ENCODE results near the gene PIM2. TPM values are rescaled to one million over a fixed set of nuclear protein-coding genes. Genes with fewer than 3 reads are reported as not detected.

PIM2 gene
- polyA plus RNA-seq, 4 donors = 5.8 to 9.2 (median 6.7) TPM

DNA sequence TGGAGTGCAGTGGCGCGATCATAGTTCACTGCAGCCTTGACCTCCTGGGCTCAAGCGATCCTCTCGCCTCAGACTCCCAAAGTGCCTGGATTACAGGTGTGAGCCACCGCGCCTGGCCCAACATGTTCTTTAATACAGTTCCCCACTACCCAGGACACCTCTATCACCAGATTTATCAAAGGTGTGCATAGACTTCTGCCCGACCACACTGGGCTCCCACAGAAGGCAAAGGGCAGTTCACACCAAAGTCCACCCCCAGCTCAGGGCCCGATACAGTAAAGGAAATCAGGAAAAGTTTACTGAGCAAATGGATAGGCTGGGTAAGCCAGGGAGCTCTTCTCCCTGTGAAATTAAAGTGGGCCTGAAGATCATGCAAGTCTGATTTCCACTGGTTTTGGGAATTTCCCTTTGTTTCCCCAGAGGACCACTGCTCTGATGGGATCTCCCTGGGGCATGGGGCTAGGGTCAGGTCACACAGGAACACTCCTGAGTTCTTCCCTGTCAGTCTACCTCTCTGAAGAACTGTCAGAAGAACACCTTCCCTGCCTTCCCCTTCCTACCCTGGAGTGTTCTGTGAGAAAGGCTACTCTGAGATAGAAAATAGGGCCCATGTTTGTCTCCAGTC, 17.7 kb upstream of the PIM2 start:
- no peak for DNase-seq (ENCODE audit: low read depth in 4 of 4, low spot score in 3 of 4)

DNA sequence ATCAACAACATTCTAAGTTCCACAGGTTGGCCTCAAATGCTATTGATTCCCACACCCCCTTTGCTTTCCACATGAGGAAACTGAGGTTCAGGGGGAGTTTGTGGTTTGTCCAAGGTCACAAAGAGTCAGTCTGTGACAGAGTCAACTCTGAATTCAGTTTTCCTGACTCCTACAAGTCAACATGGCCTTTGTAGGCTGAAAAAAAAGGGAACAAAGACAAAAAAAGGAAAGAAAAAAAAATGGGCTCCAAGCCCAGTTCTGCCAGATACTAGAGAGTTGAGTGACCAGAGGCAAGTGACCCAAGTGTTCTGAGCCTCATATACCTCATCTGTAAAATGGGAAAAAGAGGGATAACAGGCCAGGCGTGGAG, 16.5 kb upstream of the PIM2 start:
- DNase-seq (ENCODE audit: low read depth in 4 of 4, low spot score in 3 of 4) = no peak

DNA sequence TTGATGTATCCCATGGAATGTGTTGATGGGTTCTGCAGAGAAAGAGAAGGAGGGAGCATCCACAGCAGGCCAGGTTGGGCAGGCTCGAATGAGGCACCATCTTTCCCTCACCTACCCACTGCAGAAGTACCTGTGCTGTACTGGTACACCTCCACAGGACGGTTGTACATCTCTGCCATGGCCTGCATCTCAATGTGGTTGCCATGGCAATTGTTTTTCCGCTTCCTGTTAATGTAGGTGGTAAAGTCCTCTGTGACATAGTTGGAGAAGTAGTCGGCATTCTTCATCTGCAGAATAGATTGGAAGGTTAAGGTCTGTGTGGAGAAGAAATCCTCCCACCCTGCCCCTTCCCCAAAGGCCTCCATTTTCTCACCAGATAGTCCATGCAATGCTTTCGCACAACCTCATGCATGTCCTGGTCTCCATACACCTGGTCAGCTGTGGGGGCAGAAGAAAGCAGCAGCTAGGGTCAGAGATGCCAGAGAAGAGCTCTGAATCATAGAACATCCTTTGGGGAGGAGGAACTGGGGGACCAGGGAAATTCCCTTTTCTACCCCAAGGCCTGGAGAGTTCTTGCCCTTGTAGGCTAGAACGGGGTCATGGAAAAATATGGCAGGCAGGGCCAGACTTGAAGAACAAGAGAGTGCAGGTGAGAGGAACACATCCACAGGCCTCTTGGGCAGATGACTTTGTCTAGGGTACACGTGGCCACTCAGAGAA, 15.9 kb upstream of the PIM2 start:
- no peak for DNase-seq (ENCODE audit: low read depth in 4 of 4, low spot score in 3 of 4)

DNA sequence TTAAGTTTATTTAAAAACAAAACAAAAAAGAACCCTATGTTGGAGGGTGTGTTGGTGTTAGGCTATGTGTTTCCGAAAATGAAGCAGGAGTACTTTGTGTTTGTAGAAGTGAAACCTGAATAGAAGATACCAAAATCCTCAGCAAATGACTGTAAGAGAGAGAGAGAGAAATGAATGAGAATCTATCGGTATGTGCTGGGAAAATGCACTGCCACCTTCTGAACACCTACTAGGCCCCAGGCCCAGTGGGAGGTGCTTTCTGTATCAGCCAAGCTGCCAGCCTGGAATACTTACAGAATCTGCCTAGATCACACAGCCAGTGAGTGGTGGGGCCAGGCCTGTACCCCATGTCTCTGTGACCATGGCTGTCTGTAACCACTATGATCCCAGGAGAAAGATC, 14.9 kb upstream of the PIM2 start:
- DNase-seq (ENCODE audit: low read depth in 4 of 4, low spot score in 3 of 4) = no peak

DNA sequence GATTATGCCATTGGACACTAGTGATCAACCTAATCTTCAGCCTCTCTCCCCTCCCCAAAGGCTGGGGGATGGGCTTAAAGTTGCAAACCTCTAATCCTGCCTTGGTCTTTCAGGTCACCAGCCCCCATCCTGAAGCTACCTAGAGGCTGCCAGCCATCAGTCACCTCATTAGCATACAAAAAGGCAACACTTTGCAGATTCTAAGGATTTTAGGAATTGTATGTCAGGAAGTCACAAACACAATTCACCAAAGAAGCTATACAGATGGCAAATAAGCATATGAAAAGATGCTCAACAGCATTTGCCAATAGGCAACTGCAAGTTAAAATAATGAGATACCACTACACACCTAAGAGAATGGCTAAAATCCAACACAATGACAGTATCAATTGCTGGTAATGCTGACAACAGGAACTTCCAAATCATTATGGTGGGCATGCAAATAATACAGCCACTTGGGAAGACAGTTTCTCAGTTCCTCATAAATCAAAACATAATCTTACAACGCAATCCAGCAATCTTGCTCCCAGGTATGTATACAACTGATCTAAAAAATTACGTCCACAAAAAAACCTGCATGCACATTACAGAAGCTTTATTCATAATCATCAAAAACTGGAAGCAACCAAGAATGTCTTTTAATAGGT, 9.0 kb upstream of the PIM2 start:
- no peak for DNase-seq (ENCODE audit: low read depth in 4 of 4, low spot score in 3 of 4)

DNA sequence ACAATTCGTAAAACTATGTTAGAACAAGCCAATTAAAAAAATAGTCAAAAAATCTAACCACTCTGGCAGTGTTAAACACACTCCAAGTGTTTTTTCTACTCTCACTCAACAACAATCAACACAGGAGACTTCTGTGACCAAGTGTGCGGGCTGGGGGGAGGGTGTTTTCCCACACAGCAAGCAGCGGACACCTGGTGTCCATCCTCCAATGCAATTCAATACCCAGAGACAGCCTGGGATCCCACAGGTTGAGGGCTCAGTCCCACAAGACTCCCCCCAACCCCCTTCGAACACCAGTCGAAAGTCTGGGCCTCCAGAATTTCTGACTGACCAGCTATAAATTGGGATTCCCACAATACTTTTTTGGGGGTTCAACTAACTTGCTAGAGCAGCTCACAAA, 8.3 kb upstream of the PIM2 start:
- no peak for DNase-seq (ENCODE audit: low read depth in 4 of 4, low spot score in 3 of 4)

DNA sequence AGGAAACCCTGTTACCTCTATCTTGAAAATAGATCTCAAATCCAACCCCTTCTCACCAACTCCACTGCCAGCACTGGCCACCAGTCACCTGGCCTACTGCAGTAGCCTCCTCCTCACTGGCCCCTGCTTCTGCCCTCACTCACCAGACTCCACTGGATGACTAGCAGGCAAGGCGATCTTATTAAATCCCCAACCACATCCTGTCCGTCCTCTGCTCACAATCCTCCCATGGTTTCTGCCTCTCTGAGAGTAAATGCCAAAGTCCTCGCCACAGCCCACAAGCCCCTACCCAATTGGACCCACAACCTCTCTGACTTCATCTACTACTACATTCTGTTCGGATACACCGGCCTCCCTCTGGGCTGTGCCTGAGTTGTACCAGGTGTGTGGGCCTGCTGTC, 5.4 kb upstream of the PIM2 start:
- DNase-seq (ENCODE audit: low read depth in 4 of 4, low spot score in 3 of 4) = no peak

DNA sequence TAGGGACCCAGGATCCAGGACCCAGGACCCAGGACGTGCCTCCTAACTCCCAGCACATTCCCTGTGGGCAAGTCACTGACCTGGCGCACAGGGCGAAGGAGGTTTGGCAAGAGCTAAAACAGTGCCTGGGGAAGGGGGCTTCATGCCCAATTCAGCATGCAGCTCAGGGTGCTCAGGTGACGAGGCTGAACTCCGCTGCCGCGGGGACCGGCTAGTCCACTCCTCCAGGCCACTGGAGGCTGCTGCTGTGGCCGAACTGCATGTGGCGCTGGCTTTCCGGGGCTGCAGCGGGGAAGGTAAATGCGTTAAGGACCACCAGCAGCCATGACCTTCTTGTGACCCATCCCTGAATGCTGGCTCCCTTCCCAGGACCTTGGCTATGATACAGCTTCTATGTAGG, 4.9 kb upstream of the PIM2 start:
- DNase-seq (ENCODE audit: low read depth in 4 of 4, low spot score in 3 of 4) = no peak

DNA sequence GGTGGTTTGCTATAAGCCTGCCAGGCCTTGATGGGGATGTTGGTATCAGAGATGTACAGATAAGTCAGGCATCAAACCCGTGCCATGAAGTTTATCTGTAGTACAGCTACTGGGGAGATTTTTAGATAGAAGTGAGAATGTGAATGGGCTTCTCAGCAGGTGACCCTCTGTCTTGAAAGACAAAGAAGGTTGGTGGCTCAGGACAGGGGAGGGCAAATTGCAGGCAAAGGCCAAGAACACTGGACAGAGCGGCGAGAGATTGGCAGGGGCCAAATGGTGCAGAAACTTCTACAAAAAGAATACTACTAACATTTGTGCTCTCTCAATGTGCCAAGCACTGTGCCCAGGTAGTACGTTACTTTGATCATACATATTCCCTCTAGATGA, 1.9 kb upstream of the PIM2 start:
- no peak for DNase-seq (ENCODE audit: low read depth in 4 of 4, low spot score in 3 of 4)

DNA sequence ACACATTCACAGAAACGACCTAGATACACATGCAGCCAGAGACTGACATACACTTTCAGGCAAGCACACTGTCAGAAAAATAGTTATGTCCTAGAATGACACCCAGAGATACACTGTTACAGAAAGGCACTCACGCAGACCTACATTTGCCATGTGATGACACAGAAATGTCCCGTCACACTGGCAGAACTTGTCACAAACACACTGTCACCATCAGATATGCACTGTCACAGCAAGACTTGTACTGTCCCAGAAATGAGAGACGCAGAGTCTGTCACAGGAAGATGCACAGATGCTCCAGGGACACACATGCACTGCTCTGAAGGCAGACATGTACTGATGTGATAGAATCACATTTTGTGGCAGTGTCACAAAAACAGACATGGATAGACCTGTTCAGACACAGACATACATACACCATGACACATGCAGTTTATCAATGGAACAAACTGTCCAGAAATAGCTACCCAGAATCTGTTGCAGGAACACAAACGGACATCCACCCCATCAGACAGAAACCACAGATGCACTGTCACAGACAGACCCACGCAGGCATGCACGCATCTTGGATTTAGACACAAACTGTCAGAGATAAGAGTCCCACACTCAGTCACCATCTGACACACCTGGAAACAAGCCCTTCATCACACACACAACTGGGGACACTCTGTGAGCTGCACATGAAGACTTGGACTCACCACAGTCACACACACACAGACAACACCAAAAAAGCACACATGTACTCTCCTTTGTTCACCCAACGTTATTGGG, 1.3 kb upstream of the PIM2 start:
- DNase-seq (ENCODE audit: low read depth in 4 of 4, low spot score in 3 of 4) = no peak

DNA sequence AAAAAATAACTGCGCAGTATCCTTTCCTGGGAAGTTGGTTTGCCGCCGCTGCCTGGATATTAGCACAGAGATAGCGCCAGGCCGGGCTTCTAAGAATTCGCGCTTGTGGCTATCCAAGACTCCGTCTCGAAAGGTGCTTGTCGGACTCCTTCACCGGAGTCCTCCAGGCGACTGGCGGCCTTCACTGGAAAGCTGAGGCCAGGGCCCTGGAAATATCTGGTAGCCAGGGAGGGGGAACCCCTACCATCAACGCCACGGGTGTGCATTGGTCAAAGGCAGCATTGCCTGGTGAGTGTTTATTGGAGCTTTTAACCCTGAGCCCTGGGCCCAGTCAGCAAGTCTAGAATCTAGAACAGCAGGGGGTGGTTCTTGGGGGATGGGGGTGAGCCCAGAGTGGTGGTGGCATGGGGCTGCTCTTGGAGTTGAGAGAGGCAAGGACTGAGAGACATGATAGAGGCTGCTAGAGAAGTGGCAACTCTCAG, 577 bp upstream of the PIM2 start:
- no peak for DNase-seq (ENCODE audit: low read depth in 4 of 4, low spot score in 3 of 4)

DNA sequence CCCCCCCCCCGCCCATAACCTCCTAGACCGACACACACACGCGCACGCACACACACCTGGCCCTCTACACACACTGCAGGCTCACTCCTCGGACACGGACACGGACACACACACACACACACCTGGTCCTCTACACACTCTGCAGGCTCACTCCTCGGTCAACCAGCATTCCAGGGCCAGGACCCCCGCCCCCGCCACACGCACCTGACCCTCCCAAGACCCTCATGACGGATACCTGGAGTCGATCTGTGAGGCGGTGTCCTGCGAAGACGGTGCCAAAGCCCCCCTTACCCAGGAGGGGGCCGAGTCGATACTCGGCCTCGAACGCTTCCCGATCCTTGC, 552 bp downstream of the PIM2 start:
- no peak for DNase-seq (ENCODE audit: low read depth in 4 of 4, low spot score in 3 of 4)

DNA sequence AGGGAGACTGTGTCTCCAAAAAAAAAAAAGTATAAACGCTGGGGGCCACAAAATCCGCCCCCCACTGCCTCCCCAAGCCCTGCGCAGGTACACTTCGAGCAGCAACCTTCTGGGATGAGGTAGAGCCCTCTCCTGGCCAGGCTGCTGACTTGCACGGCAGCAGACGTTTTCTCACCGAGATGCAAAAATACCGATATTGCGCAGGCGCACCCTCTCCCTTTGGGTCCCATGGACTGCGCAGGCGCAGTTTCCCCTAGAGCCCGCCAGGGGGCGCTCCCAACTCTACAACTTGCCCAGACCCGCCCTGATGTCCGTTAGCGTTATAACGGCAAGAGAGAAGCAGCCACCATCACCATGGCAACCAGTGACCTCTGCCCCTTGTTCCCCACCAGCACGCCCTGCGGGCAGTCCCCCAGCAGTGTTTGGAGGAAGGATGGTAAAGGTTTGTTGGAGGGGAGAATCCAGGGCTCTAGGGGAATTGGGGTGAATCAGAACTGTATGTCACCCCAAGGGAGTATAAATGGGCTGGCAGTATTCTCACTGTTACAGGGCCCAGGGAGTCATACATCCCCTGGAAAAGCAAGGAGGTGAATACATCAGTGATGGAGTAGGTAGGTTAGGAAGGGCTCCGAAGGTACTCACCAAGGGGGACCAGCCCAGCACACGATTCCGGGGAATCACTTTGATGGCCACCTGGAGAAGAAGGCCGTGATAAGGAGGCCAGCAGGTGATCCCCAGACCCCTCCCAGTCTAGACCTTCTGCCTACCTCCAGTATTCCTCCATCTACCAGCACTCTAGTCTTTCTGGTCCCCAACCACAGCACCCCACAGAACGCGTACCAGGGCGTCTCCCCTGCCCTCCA, 1.5 kb downstream of the PIM2 start:
- peak; percentile 70 to 80 (median 73) for DNase-seq (ENCODE audit: low read depth in 4 of 4, low spot score in 3 of 4)

DNA sequence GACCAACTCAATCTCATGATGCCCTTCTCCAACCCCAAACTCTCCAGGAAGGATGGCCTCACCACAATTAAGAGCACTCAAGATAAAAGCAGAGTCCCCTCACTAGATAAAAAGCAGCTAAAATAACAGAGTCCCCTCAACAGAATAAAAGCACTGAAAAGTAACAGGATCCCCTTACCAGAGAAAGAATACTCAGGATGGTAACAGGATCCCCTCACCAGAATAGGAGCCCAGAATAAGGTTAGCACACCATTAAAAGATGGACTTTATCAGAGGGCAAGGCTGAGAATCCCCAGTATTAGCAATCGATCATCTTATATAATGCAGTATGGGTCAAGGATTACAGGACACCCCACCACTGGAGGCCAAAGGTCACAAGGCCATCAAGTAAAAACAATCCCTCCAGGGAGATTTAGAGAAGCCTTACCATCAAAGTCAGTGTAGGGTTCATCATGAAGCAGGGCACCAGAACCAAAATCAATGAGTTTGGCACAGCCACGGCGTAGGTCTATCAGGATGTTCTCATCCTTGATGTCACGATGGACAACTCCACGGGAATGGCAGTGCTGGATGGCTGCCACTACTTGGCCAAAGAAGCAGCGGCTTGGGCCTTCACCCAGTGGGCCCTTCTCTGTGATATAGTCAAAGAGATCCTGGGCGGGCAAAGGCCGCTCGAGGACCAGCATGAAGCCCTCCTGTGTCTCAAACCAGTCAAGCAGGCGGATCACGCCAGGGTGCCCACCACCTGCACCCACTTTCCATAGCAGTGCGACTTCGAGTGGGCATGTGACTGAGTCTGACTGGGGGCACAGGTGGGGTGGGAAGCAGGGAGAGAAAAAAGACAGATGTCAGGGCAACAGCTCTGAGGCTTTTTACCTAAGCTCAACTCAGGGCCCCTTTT, 4.0 kb downstream of the PIM2 start:
- no peak for DNase-seq (ENCODE audit: low read depth in 4 of 4, low spot score in 3 of 4)

DNA sequence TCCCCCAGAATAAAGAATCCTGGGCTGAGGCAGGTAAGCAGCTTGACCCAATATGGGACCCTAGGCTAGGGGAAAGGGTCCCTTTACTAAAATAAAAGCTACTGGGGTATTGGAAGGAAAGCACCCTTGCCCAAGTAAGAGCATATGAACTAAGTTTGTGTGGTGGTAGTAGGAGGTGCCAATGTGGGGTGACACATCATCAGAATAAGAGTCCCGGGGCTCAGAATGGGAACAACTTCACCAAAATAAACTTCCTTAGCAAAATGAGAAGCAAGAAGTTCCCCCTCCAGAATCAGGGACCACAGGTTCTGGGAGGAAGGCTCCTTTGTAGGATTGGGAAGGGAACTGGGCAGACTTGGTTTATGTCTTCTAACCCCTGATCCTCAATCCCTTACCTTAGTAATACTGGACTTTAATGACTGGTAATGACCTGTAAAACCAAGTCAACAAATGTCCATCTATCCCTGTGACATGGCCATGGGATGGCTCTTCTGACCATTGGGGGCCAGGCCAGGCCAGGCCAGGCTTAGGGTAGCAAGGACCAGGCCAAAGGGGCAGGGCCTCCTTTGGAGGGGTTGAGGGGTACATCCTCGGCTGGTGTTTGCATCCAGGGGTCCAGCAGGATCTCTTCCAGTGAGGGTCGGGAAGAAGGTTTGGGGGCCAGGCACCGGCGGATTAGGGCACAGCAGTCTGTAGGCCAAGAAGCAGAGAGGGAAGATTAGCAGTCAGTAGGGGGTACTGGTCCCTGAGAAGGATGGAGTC, 5.0 kb downstream of the PIM2 start:
- no peak for DNase-seq (ENCODE audit: low read depth in 4 of 4, low spot score in 3 of 4)

DNA sequence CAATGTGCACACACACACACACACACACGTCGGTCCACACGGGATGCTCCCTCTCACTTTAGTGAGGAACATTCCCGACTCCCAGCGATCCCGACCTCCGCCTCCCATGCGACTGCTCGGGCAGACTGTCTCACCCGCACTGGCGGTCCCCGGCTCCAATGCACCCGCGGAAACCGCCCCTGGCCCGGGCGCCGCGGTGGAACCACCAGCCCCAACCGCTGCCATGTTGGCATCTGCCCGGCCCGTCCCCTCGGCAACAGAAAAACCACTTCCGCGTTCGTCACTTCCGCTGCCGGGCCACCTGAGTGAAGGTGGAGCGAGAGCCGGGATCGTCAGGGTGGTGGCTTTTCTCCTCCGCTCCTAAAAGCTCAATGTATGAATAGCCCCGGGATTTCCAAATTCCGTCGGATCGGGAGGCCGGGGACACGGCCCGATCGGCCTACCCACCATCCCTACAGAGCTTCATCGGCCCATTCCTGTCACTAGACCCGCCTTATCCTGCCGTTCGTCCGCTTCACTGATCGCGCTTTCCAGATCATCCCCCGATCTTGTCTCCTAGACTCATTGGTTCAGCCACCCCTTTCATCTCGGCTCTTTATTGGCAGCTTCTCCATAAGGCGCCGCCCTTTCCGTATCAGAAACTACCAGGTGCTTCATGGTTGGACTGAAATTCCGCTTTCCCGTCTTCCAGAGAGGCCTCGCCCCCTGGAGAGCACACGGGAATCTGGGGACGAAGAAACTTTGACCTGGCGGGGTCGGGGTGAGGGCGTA, 7.2 kb downstream of the PIM2 start, which contains the start of gene SLC35A2:
Gene SLC35A2 (minus strand): TSS at position 235 of the 771 bp plus-strand sequence. CDS start 10 bp downstream, at position 225.
- DNase-seq (ENCODE audit: low read depth in 4 of 4, low spot score in 3 of 4) = no peak

DNA sequence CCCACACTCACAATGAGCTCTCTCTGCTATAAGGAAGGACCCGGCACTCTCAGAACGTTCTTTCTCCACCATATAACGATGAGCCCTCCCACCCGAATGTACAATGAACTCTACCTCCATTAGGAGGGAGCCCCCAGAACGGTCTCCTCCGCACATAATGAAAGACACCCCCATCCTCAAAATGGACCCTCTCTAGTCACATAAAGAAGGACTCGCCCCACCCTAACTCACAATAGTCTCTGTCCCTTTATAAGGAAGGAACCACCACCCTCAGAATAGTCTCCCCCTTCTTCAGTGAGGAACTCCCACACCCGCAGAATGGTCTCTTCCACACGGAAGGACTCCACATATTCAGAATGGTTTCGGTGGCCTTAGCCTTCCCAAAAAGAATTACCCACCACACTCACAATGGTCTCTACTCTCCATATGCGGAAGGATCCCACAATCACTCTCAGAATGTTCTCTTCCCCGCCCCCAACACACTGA, 7.9 kb downstream of the PIM2 start:
- no peak for DNase-seq (ENCODE audit: low read depth in 4 of 4, low spot score in 3 of 4)

Data from left renal pelvis (tissue), 4 donors.